Smooth muscle cell (in vitro differentiated cells): Measurements from ENCODE around the gene UAP1L1. TPM values are rescaled to one million over a fixed set of nuclear protein-coding genes. Genes with fewer than 3 reads are reported as not detected.

Experiments
- DNase-seq: peaks from one replicate; lab custom pipeline; 2025; ENCODE audit not compliant: unreplicated experiment; lab: John Stamatoyannopoulos, UW
- H2AFZ ChIP-seq: fragments of 200-600 bp; sonication (generic); 2 replicates; pipeline ENCODE4 v1.6.0; 2016; ENCODE audit warnings: antibody characterized with exemption, low read depth, mild to moderate bottlenecking
- H3F3A ChIP-seq: fragments of 200-600 bp; sonication (generic); 2 replicates; pipeline ENCODE4 v1.6.0; 2017; ENCODE audit warnings: antibody characterized with exemption, low read depth
- H3K27ac ChIP-seq: fragments of 200-600 bp; sonication (generic); 2 replicates; pipeline ENCODE4 v1.5.1; 2016; ENCODE audit warnings: low read depth, mild to moderate bottlenecking
- H3K27me3 ChIP-seq: fragments of 200-600 bp; sonication (generic); 2 replicates; pipeline ENCODE4 v1.6.1; 2016; ENCODE audit warnings: low read depth, mild to moderate bottlenecking
- H3K36me3 ChIP-seq: fragments of 200-600 bp; sonication (generic); 2 replicates; pipeline ENCODE4 v1.5.1; 2016; ENCODE audit warnings: low read depth
- H3K4me1 ChIP-seq: fragments of 200-600 bp; sonication (generic); 2 replicates; pipeline ENCODE4 v1.5.1; 2016; ENCODE audit warnings: low read depth
- H3K4me2 ChIP-seq: fragments of 200-600 bp; sonication (generic); 2 replicates; pipeline ENCODE4 v1.6.0; 2016; ENCODE audit warnings: mild to moderate bottlenecking
- H3K4me3 ChIP-seq: fragments of 200-600 bp; sonication (generic); 2 replicates; pipeline ENCODE4 v1.5.1; 2016; ENCODE audit warnings: mild to moderate bottlenecking
- H3K79me2 ChIP-seq: fragments of 200-600 bp; sonication (generic); 2 replicates; pipeline ENCODE4 v1.6.0; 2016; ENCODE audit warnings: low read depth, mild to moderate bottlenecking
- H3K9ac ChIP-seq: fragments of 200-600 bp; sonication (generic); 2 replicates; pipeline ENCODE4 v1.6.0; 2016; ENCODE audit warnings: low read depth
- H3K9me3 ChIP-seq: fragments of 200-600 bp; sonication (generic); replicated peaks from 2 replicates; pipeline ENCODE4 v1.5.1; 2016; ENCODE audit warnings: low read depth
- H4K20me1 ChIP-seq: fragments of 200-600 bp; sonication (generic); 2 replicates; pipeline ENCODE4 v1.6.0; 2016; ENCODE audit warnings: low read depth
- WGBS: methylation state at CpG from one replicate; pipeline ENCODE4 v1.1.7; 2016; ENCODE audit warnings: low lambda C conversion rate; 5-methylcytosine and 5-hydroxymethylcytosine counted together
- polyA plus RNA-seq: library from polyadenylated mRNA; unstranded; fragments of >200 nt; fragmentation: Nextera tagmentation; extraction: Ambion mirVana; gene quantifications from 2 replicates; pipeline ENCODE4 v1.2.1, GENCODE V29; 2016
- total RNA-seq: library from RNA; depleted of rRNA; stranded (reverse); fragments of >200 nt; gene quantifications from 2 replicates; pipeline ENCODE4 v1.2.3, GENCODE V29; 2014
- TF ChIP-seq, protein P1 (sequence below): fragments of 200-600 bp; sonication (generic); IDR thresholded peaks from 2 replicates; pipeline ENCODE4 v1.5.1; 2017; ENCODE audit warnings: borderline replicate concordance, mild to moderate bottlenecking, antibody characterized with exemption; ENCODE audit not compliant: insufficient read depth, poor library complexity, severe bottlenecking

Gene UAP1L1
- total and polyA plus RNA-seq, 2 experiments from 2014 or later: 5.8 to 23.8 TPM

DNA sequence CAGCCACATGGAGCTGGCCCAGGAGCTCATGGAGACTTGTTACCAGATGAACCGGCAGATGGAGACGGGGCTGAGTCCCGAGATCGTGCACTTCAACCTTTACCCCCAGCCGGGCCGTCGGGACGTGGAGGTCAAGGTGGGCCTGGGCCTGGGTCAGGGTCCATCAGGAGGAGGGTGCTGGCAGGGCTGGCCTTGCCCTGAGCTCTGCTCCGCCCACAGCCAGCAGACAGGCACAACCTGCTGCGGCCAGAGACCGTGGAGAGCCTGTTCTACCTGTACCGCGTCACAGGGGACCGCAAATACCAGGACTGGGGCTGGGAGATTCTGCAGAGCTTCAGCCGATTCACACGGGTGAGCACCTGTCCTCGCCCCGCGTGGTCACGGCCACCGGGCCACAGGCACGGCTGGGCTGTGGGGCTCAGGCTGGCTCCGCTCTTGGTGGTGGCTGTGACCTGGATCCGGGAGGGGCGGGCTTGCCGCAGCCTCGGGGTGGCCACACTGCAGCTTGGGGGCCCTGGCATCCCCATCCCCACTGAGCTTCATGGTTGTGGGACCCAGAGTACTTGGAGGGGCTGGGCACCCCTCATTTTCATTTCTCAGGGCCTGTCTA, 30.1 kb downstream of the UAP1L1 start:
- H2AFZ ChIP-seq: no peak overlapping the region
- no peaks in the 10 kb centered on the region for H3K4me1 ChIP-seq
- no peak overlapping the region for H3K4me3 ChIP-seq
- H3K79me2 ChIP-seq: no peaks in the 10 kb centered on the region
- no peak for DNase-seq
- H3K27me3 ChIP-seq: no peaks in the 10 kb centered on the region
- no peaks in the 10 kb centered on the region for H3K9me3 ChIP-seq
- H3K9ac ChIP-seq: no peak overlapping the region
- no peak overlapping the region for H3K4me2 ChIP-seq
- 90% methylated on average over 27 of the region's 27 CpGs for WGBS
- no peak overlapping the region for H3K27ac ChIP-seq
- TF ChIP-seq, protein P1, sequence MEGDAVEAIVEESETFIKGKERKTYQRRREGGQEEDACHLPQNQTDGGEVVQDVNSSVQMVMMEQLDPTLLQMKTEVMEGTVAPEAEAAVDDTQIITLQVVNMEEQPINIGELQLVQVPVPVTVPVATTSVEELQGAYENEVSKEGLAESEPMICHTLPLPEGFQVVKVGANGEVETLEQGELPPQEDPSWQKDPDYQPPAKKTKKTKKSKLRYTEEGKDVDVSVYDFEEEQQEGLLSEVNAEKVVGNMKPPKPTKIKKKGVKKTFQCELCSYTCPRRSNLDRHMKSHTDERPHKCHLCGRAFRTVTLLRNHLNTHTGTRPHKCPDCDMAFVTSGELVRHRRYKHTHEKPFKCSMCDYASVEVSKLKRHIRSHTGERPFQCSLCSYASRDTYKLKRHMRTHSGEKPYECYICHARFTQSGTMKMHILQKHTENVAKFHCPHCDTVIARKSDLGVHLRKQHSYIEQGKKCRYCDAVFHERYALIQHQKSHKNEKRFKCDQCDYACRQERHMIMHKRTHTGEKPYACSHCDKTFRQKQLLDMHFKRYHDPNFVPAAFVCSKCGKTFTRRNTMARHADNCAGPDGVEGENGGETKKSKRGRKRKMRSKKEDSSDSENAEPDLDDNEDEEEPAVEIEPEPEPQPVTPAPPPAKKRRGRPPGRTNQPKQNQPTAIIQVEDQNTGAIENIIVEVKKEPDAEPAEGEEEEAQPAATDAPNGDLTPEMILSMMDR: no peak
- peaks cover 5% of the 10 kb centered on the region for H4K20me1 ChIP-seq
- no peaks in the 10 kb centered on the region for H3F3A ChIP-seq
- H3K36me3 ChIP-seq: no peaks in the 10 kb centered on the region

DNA sequence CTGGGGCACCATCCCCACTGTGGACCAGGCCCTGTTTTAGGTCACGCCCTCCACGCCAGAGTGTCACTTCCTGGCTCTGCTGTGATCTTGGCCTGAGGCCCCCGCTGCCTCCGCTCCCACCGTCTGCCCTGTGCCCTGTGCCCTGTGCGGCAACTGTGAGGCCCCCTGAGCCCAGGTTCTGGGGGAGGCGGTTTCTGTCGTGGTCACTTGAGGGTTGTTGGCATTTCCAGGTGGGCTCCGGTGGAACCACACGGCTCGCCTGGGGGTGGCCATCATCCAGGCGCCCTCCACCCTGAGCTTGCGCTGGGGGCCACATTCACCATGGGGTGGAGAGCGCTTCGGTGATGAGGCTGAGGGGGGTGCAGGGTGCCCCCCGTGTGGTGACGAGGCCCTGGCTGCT, 30.7 kb downstream of the UAP1L1 start:
- Histone ChIP-seq H3K79me2 (no peaks in the 10 kb centered on the region), H2AFZ (no peak overlapping the region), H3K27ac (no peak overlapping the region), H3K4me3 (no peak overlapping the region), H4K20me1 (peaks cover 5% of the 10 kb centered on the region), H3K36me3 (no peaks in the 10 kb centered on the region), H3K9ac (no peak overlapping the region), H3K27me3 (no peaks in the 10 kb centered on the region), H3K9me3 (no peaks in the 10 kb centered on the region), H3K4me2 (no peak overlapping the region), H3K4me1 (no peaks in the 10 kb centered on the region), H3F3A (no peaks in the 10 kb centered on the region)
- TF ChIP-seq, protein P1: no peak
- 98% methylated on average over 17 of the region's 17 CpGs for WGBS
- no peak for DNase-seq

DNA sequence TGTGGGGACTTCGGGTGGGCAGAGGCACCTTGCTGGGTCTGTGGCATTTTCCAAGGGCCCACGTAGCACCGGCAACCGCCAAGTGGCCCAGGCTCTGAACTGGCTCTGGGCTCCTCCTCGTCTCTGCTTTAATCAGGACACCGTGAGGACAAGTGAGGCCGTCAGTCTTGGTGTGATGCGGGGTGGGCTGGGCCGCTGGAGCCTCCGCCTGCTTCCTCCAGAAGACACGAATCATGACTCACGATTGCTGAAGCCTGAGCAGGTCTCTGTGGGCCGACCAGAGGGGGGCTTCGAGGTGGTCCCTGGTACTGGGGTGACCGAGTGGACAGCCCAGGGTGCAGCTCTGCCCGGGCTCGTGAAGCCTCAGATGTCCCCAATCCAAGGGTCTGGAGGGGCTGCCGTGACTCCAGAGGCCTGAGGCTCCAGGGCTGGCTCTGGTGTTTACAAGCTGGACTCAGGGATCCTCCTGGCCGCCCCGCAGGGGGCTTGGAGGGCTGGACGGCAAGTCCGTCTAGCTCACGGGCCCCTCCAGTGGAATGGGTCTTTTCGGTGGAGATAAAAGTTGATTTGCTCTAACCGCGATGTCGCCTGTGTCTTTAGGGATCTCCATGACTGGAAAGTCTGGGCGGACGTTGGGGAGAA, 31.4 kb downstream of the UAP1L1 start:
- no peak overlapping the region for H3K9ac ChIP-seq
- H3K4me3 ChIP-seq: no peak overlapping the region
- H4K20me1 ChIP-seq: peaks cover 5% of the 10 kb centered on the region
- no peaks in the 10 kb centered on the region for H3K36me3 ChIP-seq
- no peaks in the 10 kb centered on the region for H3K27me3 ChIP-seq
- no peaks in the 10 kb centered on the region for H3K4me1 ChIP-seq
- H3K4me2 ChIP-seq: no peak overlapping the region
- H3K9me3 ChIP-seq: no peaks in the 10 kb centered on the region
- TF ChIP-seq, protein P1: no peak
- 93% methylated on average over 29 of the region's 29 CpGs for WGBS
- no peak overlapping the region for H2AFZ ChIP-seq
- DNase-seq: no peak
- H3K79me2 ChIP-seq: no peaks in the 10 kb centered on the region
- H3K27ac ChIP-seq: no peak overlapping the region
- no peaks in the 10 kb centered on the region for H3F3A ChIP-seq
